Common myeloid progenitor, CD34-positive (primary cell): ENCODE results near the gene PIP5K1A.
"Not testable (repeated sequence)": the region's sequence is repeated elsewhere in the genome, so short reads cannot be mapped to it uniquely, and the experiment has no call there.

Experiments used
- CTCF ChIA-PET: fragments of 350-600 bp; sonication (Branson Sonifier 250); formaldehyde crosslinking; loops from one replicate; lab custom pipeline; 2021; ENCODE audit warnings: antibody characterized with exemption; lab: Charles Lee
- POLR2A ChIA-PET: fragments of 350-600 bp; sonication (Branson Sonifier 250); formaldehyde crosslinking; loops from one replicate; lab custom pipeline; 2021; ENCODE audit warnings: antibody characterized with exemption; lab: Charles Lee
- DNase-seq, 3 donors: peaks; one replicate each; pipeline versions ENCODE4 v3.0.0 to v3.0.0-alpha.2; 2013
- H3K27ac ChIP-seq, 2 experiments: 1 replicate in 1 of 2; 2 replicates in 1 of 2; pipeline ENCODE4 v1.7.0; 2013; ENCODE audit warnings: inconsistent platforms in 2 of 2, low read length in 2 of 2, mild to moderate bottlenecking in 2 of 2, low read depth in 1 of 2, moderate library complexity in 1 of 2; ENCODE audit not compliant: severe bottlenecking in 2 of 2, insufficient read depth in 1 of 2, poor library complexity in 1 of 2
- H3K27me3 ChIP-seq, 5 experiments: replicated peaks in 2 of 5; 1 replicate in 3 of 5; 2 replicates in 2 of 5; pipeline versions ENCODE4 v1.6.1 to v1.7.0; 2013; ENCODE audit warnings: low read length in 4 of 5, mild to moderate bottlenecking in 2 of 5, moderate library complexity in 2 of 5, inconsistent platforms in 1 of 5; ENCODE audit not compliant: insufficient read depth in 5 of 5, control insufficient read depth in 4 of 5
- H3K36me3 ChIP-seq, 4 experiments: 1 replicate in 2 of 4; 2 replicates in 2 of 4; pipeline versions ENCODE4 v1.6.1 to v1.7.0; 2013; ENCODE audit warnings: low read length in 3 of 4, control low read depth in 1 of 4, mild to moderate bottlenecking in 1 of 4; ENCODE audit not compliant: control insufficient read depth in 4 of 4, insufficient read depth in 4 of 4
- H3K4me1 ChIP-seq, 4 experiments: 1 replicate in 3 of 4; 2 replicates in 1 of 4; pipeline versions ENCODE4 v1.6.1 to v1.7.1; 2013; ENCODE audit warnings: low read length in 3 of 4, mild to moderate bottlenecking in 3 of 4, control low read depth in 1 of 4, inconsistent platforms in 1 of 4, moderate library complexity in 1 of 4; ENCODE audit not compliant: control insufficient read depth in 4 of 4, insufficient read depth in 4 of 4; ENCODE audit errors: control extremely low read depth in 1 of 4
- H3K4me3 ChIP-seq, 7 experiments: 1 replicate in 4 of 7; 2 replicates in 3 of 7; pipeline versions ENCODE4 v1.5.1 to v1.7.0; 2013; ENCODE audit warnings: mild to moderate bottlenecking in 7 of 7, low read length in 6 of 7, moderate library complexity in 6 of 7, inconsistent platforms in 2 of 7, low read depth in 2 of 7, control low read depth in 1 of 7; ENCODE audit not compliant: insufficient read depth in 4 of 7, control insufficient read depth in 1 of 7; ENCODE audit errors: extremely low read depth in 1 of 7
- H3K9me3 ChIP-seq, 5 experiments: 1 replicate in 4 of 5; 2 replicates in 1 of 5; pipeline versions ENCODE4 v1.6.1 to v1.7.1; 2013; ENCODE audit warnings: low read length in 4 of 5, mild to moderate bottlenecking in 2 of 5, inconsistent platforms in 1 of 5, low read depth in 1 of 5, moderate library complexity in 1 of 5; ENCODE audit not compliant: control insufficient read depth in 4 of 5, insufficient read depth in 2 of 5; ENCODE audit errors: control extremely low read depth in 1 of 5
- WGBS: methylation state at CpG from one replicate; pipeline ENCODE4 v1.1.5; 2013; ENCODE audit not compliant: insufficient coverage; 5-methylcytosine and 5-hydroxymethylcytosine counted together

The PIP5K1A gene

GRCh38 chr1:151197863-151198253 lies 494 bp upstream of the PIP5K1A start:
- no peaks in the 10 kb centered on the region for H3K9me3 ChIP-seq
- H3K4me1 ChIP-seq: peaks cover 15 to 42% (median 34%) of the 10 kb centered on the region in 4 experiments
- H3K27me3 ChIP-seq: no peaks in the 10 kb centered on the region
- POLR2A ChIA-PET: no interaction called here
- WGBS: 28% methylated on average over 10 of the region's 10 CpGs
- H3K36me3 ChIP-seq: peaks cover 0 to 3% (median 2%) of the 10 kb centered on the region in 4 experiments
- no peak for DNase-seq
- peak overlapping the region in 1 of 2 experiments; percentile 92 for H3K27ac ChIP-seq
- CTCF ChIA-PET: interaction anchor here (1.1 to 7.7 kb wide), 2 partner anchors 41 to 53 kb away, joined by 4 to 52 read pairs; partner anchors contain the start of gene TNFAIP8L2
- peak overlapping the region; percentile 80 to 100 (median 98) for H3K4me3 ChIP-seq

DNA sequence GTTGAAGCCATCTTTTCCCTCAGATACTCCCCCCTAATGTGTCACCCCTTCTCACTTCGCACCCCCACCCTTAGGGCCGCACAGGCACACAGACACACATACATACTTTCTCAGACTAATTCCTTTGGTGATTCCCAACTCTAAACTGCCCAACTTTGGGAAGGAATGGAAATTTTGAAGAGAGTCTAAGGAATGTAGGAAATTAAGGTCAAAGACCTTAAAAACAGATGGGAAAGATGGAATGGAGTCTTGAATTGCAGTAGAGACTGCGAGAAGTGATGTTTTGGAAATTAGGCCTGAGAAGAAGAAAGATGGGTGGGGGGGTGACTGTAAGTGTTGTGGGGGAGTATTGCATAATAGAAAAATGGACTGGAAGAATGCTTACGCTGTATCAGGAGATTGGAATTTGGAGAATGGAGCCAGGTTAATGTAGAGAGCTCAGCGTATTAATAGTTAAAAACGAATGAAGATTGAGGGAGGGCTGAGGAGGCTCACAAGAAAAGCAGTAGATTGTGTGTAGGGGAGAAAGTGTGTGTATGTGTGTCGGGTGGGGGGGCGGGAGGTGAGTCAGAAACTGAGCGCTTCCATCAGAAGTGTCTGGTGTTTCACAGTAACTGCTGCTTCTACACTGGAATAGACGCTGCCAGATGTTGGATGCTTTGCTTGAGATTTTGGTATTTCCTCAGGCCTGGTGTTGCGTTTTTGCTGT lies 1.7 kb downstream of the PIP5K1A start:
- ChIA-PET CTCF (interaction anchor here (1.0 to 1.4 kb wide), 4 partner anchors 18 to 52 kb away, joined by 3 to 4 read pairs (median 4); no protein-coding TSS in a partner anchor), POLR2A (no interaction called here)
- no peaks in the 10 kb centered on the region for H3K27me3 ChIP-seq
- peaks cover 15 to 43% (median 34%) of the 10 kb centered on the region in 4 experiments for H3K4me1 ChIP-seq
- peak overlapping the region in 6 of 7 experiments; percentile 80 to 100 (median 96) for H3K4me3 ChIP-seq
- peak in 2 of 3 donors; percentile 26 to 33 for DNase-seq
- 91% methylated on average over 6 of the region's 11 CpGs for WGBS
- H3K36me3 ChIP-seq: peaks cover 0 to 10% (median 6%) of the 10 kb centered on the region in 4 experiments
- no peaks in the 10 kb centered on the region for H3K9me3 ChIP-seq
- H3K27ac ChIP-seq: peak overlapping the region in 1 of 2 experiments; percentile 92

- CTCF ChIA-PET: interaction anchor here (0.7 kb wide), 1 partner anchor 45 kb away, joined by 3 read pairs; no protein-coding TSS in a partner anchor
- DNase-seq, H3K9me3 ChIP-seq, H3K4me3 ChIP-seq, H3K27ac ChIP-seq, H3K27me3 ChIP-seq: not testable (repeated sequence)
- peaks cover 4 to 21% (median 16%) of the 10 kb centered on the region in 4 experiments for H3K4me1 ChIP-seq
- 98% methylated on average over 12 of the region's 12 CpGs for WGBS
- POLR2A ChIA-PET: interaction anchor here (0.6 kb wide), 1 partner anchor 14 kb away, joined by 3 read pairs; no protein-coding TSS in a partner anchor
- peaks cover 8 to 33% (median 21%) of the 10 kb centered on the region in 4 experiments for H3K36me3 ChIP-seq
These were observed 7.1 kb downstream of the PIP5K1A start for GRCh38 chr1:151205381-151205965.

DNA sequence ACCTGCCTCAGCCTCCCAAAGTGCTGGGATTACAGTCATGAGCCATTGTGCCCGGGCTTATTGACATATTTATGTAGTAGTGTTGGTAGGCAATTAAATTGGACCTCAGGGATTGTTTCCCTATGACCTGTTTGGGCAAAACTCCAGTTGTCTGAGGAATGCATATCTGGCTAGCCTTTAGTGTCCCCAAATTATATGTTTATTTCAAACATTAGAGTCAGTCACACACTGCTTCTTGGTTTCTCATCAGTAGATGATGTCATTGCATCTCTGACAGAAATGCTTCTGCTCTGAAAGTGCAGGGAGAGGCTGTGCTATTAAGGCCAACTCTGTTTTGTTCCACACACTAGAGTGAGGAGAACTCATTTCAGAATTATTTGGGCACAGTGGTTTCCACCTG lies 12.5 kb downstream of the PIP5K1A start:
- 80% methylated on average over 1 of the region's 1 CpG for WGBS
- H3K4me1 ChIP-seq: no peaks in the 10 kb centered on the region
- no peak overlapping the region for H3K27ac ChIP-seq
- H3K4me3 ChIP-seq: no peak overlapping the region
- H3K36me3 ChIP-seq: peaks cover 6 to 33% (median 21%) of the 10 kb centered on the region in 4 experiments
- CTCF ChIA-PET: interaction anchor here (1.2 kb wide), 1 partner anchor 16 kb away, joined by 3 read pairs; no protein-coding TSS in a partner anchor
- POLR2A ChIA-PET: no interaction called here
- no peak for DNase-seq
- H3K27me3 ChIP-seq: no peaks in the 10 kb centered on the region
- H3K9me3 ChIP-seq: no peaks in the 10 kb centered on the region

- Histone ChIP-seq H3K4me1 (no peaks in the 10 kb centered on the region), H3K27ac (no peak overlapping the region), H3K27me3 (no peaks in the 10 kb centered on the region), H3K4me3 (no peak overlapping the region), H3K9me3 (no peaks in the 10 kb centered on the region), H3K36me3 (peaks cover 5 to 26% (median 16%) of the 10 kb centered on the region in 4 experiments)
- WGBS: 95% methylated on average over 7 of the region's 15 CpGs
- POLR2A ChIA-PET: no interaction called here
- no peak for DNase-seq
- CTCF ChIA-PET: interaction anchor here (0.6 to 1.9 kb wide), 9 partner anchors 13 to 1803 kb away, joined by 3 to 6 read pairs (median 3); no protein-coding TSS in a partner anchor
These were observed 13.8 kb downstream of the PIP5K1A start for GRCh38 chr1:151211972-151212705.

DNA sequence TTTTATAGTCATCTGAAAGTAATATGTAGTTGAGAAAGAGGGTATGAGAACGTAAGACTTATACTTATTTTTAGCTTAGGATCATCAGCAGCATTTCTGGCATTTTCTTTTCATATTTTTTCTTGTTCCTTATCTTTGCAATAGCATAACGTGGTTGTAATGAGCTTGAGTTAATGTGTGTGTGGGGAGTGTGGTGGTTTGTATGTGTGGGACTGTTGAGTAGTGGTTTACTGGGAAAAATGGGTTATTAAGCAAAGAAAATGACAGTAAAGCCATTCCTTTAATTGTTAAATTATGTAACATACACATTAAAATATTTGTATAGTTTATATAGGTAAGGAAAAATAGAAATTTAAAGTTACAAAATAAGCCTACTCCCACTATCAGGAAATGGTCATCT lies 15.2 kb downstream of the PIP5K1A start:
- Histone ChIP-seq H3K27me3 (no peaks in the 10 kb centered on the region), H3K4me3 (no peak overlapping the region), H3K36me3 (peaks cover 5 to 18% (median 9%) of the 10 kb centered on the region in 4 experiments), H3K27ac (no peak overlapping the region), H3K4me1 (no peaks in the 10 kb centered on the region), H3K9me3 (no peaks in the 10 kb centered on the region)
- WGBS: no CpG with 5 or more reads among the region's 2 CpGs
- no peak for DNase-seq
- POLR2A ChIA-PET: no interaction called here
- CTCF ChIA-PET: interaction anchor here (1.0 kb wide), 1 partner anchor 14 kb away, joined by 4 read pairs; no protein-coding TSS in a partner anchor
